ENCODE data around the gene USF2. TPM values are rescaled to one million over a fixed set of nuclear protein-coding genes. Genes with fewer than 3 reads are reported as not detected.

The USF2 gene
- total and polyA plus RNA-seq, 10 of the 15 experiments (the other 5 are each of a cell fraction or from before 2014, with no cell fraction given), result 0.56 to 157 (median 65.5) TPM

DNA sequence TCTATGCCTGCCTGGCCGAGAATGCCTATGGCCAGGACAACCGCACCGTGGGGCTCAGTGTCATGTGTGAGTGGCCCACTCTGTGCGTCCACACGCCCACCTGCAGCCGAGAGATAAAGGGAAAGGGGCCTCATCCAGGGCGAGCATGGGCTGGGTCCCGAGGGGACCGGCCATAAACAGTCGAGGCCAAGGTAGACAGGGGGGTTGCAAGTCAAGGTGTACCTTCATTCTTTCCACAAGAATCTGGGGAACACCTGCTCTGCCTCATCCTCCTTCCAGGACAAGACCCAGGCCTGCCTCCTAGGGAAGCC, 31.5 kb downstream of the USF2 start (continued):
- TF ChIP-seq, protein P1, sequence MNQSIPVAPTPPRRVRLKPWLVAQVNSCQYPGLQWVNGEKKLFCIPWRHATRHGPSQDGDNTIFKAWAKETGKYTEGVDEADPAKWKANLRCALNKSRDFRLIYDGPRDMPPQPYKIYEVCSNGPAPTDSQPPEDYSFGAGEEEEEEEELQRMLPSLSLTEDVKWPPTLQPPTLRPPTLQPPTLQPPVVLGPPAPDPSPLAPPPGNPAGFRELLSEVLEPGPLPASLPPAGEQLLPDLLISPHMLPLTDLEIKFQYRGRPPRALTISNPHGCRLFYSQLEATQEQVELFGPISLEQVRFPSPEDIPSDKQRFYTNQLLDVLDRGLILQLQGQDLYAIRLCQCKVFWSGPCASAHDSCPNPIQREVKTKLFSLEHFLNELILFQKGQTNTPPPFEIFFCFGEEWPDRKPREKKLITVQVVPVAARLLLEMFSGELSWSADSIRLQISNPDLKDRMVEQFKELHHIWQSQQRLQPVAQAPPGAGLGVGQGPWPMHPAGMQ (IDR thresholded peaks at IDR 0.05; ENCODE audit: borderline replicate concordance), result no peak
- no peak for TF ChIP-seq KDM1A (IDR thresholded peaks at IDR 0.05; ENCODE audit: borderline replicate concordance)

- H3K79me2 ChIP-seq (ENCODE audit: control insufficient read depth, insufficient read depth, low read length), result no peaks in the 10 kb centered on the region
- CTCF ChIA-PET, result interaction anchor here (0.7 kb wide), 1 partner anchor 11 kb away, joined by 4 read pairs; no protein-coding TSS in a partner anchor
- ATAC-seq (no peak), FAIRE-seq (no peak), DNase-seq (ENCODE audit: low read depth, low spot score) (no peak)
- no peaks in the 10 kb centered on the region for H4K20me1 ChIP-seq (ENCODE audit: control insufficient read depth, insufficient read depth)
- peaks cover 11% of the 10 kb centered on the region for H3K4me1 ChIP-seq (ENCODE audit: control insufficient read depth, insufficient read depth, low read length)
- H3K9ac ChIP-seq (ENCODE audit: control insufficient read depth, insufficient read depth, low read length), result no peak overlapping the region
- POLR2A ChIA-PET, result no interaction called here
- SMC1A ChIA-PET (ENCODE audit: uncharacterized antibody, unreplicated experiment), result no interaction called here
- no peak overlapping the region for H3K4me2 ChIP-seq (ENCODE audit: control insufficient read depth, insufficient read depth)
- RAD21 ChIA-PET (ENCODE audit: unreplicated experiment), result no interaction called here
- H3K9me3 ChIP-seq (replicated peaks; ENCODE audit: control insufficient read depth, insufficient read depth, low read length), result no peaks in the 10 kb centered on the region
- no TSS peak for BruUV-seq (replicated peaks)
- no peaks in the 10 kb centered on the region for H3K36me3 ChIP-seq (ENCODE audit: control insufficient read depth in 2 of 2, insufficient read depth in 2 of 2, low read length in 1 of 2)
- H2AFZ ChIP-seq (ENCODE audit: control insufficient read depth, low read depth, low read length), result no peak overlapping the region
- no peaks in the 10 kb centered on the region for H3K27me3 ChIP-seq (replicated peaks in 1 of 2; ENCODE audit: control insufficient read depth in 2 of 2, insufficient read depth in 2 of 2, low read length in 1 of 2)
- no peak overlapping the region for H3K4me3 ChIP-seq
- in situ Hi-C loops (cut with MboI) (no loop called here), intact Hi-C loops (cut with micrococcal nuclease; ENCODE audit: unreplicated experiment) (no loop called here)
- 84% methylated on average over 2 of the region's 2 CpGs for WGBS (ENCODE audit: insufficient coverage, insufficient replicate concordance, low lambda C conversion rate, missing lambda C conversion rate)
- H3K27ac ChIP-seq (ENCODE audit: control insufficient read depth, insufficient read depth), result no peak overlapping the region
- TF ChIP-seq MYB (IDR thresholded peaks at IDR 0.05; ENCODE audit: borderline replicate concordance, low read depth, low read length), result no peak
- no peak for TF ChIP-seq MEF2B (IDR thresholded peaks at IDR 0.05; ENCODE audit: partially characterized antibody, poor library complexity, severe bottlenecking)
- TF ChIP-seq E2F8 (IDR thresholded peaks at IDR 0.05; ENCODE audit: low read depth, partially characterized antibody), result no peak
- TF ChIP-seq MTA2 (IDR thresholded peaks at IDR 0.05; ENCODE audit: low read depth), result no peak
- no peak for TF ChIP-seq ZBED1 (IDR thresholded peaks at IDR 0.05; ENCODE audit: borderline replicate concordance)
- no peak for TF ChIP-seq NFYA (IDR thresholded peaks at IDR 0.05; ENCODE audit: borderline replicate concordance, low read depth, low read length)
- no peak for TF ChIP-seq DPF2 (IDR thresholded peaks at IDR 0.05)
- TF ChIP-seq YY1 (IDR thresholded peaks at IDR 0.05; ENCODE audit: low read depth, low read length), result no peak
- TF ChIP-seq ZBTB4 (CRISPR knock-in tag; IDR thresholded peaks at IDR 0.05), result no peak
- TF ChIP-seq ELK1 (IDR thresholded peaks at IDR 0.05; ENCODE audit: low read depth, low read length), result no peak
- TF ChIP-seq, protein P2, sequence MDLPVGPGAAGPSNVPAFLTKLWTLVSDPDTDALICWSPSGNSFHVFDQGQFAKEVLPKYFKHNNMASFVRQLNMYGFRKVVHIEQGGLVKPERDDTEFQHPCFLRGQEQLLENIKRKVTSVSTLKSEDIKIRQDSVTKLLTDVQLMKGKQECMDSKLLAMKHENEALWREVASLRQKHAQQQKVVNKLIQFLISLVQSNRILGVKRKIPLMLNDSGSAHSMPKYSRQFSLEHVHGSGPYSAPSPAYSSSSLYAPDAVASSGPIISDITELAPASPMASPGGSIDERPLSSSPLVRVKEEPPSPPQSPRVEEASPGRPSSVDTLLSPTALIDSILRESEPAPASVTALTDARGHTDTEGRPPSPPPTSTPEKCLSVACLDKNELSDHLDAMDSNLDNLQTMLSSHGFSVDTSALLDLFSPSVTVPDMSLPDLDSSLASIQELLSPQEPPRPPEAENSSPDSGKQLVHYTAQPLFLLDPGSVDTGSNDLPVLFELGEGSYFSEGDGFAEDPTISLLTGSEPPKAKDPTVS (IDR thresholded peaks at IDR 0.05; ENCODE audit: low read depth, low read length), result no peak
- TF ChIP-seq CHD4 (IDR thresholded peaks at IDR 0.05), result no peak
Observed at GRCh38 chr19:35301961-35302360, 33.2 kb downstream of the USF2 start.
